Measurements from ENCODE around the gene OR6Q1. TPM values are rescaled to one million over a fixed set of nuclear protein-coding genes. Genes with fewer than 3 reads are reported as not detected.

The OR6Q1 gene
- total and polyA plus RNA-seq, 2 of the 13 experiments (the other 11 are each of a cell fraction or from before 2014, with no cell fraction given) = not detected

GRCh38 chr11:58060939-58061672, 30.4 kb downstream of the OR6Q1 start (continued):
- TF ChIP-seq, protein P1, sequence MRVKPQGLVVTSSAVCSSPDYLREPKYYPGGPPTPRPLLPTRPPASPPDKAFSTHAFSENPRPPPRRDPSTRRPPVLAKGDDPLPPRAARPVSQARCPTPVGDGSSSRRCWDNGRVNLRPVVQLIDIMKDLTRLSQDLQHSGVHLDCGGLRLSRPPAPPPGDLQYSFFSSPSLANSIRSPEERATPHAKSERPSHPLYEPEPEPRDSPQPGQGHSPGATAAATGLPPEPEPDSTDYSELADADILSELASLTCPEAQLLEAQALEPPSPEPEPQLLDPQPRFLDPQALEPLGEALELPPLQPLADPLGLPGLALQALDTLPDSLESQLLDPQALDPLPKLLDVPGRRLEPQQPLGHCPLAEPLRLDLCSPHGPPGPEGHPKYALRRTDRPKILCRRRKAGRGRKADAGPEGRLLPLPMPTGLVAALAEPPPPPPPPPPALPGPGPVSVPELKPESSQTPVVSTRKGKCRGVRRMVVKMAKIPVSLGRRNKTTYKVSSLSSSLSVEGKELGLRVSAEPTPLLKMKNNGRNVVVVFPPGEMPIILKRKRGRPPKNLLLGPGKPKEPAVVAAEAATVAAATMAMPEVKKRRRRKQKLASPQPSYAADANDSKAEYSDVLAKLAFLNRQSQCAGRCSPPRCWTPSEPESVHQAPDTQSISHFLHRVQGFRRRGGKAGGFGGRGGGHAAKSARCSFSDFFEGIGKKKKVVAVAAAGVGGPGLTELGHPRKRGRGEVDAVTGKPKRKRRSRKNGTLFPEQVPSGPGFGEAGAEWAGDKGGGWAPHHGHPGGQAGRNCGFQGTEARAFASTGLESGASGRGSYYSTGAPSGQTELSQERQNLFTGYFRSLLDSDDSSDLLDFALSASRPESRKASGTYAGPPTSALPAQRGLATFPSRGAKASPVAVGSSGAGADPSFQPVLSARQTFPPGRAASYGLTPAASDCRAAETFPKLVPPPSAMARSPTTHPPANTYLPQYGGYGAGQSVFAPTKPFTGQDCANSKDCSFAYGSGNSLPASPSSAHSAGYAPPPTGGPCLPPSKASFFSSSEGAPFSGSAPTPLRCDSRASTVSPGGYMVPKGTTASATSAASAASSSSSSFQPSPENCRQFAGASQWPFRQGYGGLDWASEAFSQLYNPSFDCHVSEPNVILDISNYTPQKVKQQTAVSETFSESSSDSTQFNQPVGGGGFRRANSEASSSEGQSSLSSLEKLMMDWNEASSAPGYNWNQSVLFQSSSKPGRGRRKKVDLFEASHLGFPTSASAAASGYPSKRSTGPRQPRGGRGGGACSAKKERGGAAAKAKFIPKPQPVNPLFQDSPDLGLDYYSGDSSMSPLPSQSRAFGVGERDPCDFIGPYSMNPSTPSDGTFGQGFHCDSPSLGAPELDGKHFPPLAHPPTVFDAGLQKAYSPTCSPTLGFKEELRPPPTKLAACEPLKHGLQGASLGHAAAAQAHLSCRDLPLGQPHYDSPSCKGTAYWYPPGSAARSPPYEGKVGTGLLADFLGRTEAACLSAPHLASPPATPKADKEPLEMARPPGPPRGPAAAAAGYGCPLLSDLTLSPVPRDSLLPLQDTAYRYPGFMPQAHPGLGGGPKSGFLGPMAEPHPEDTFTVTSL (CRISPR knock-in tag; IDR thresholded peaks at IDR 0.05; ENCODE audit: borderline replicate concordance) = peak; percentile 45; the same call in 1 of the 2 replicates
- TF ChIP-seq EP300 (IDR thresholded peaks at IDR 0.05; ENCODE audit: low read depth in 2 of 2, low read length in 2 of 2) (peak in 1 of 2 experiments; percentile 81; a peak in 2 of 4 replicates), EP300 (CRISPR knock-in tag; IDR thresholded peaks at IDR 0.05; ENCODE audit: borderline replicate concordance) (peak; percentile 44; the same call in 1 of the 2 replicates), TCF7L2 (IDR thresholded peaks at IDR 0.05; ENCODE audit: low read depth, low read length) (no peak), HNRNPH1 (optimal IDR thresholded peaks at IDR 0.05; ENCODE audit: low read depth, low read length) (no peak), ZBTB7B (CRISPR knock-in tag; IDR thresholded peaks at IDR 0.05) (no peak), SP2 (CRISPR knock-in tag; IDR thresholded peaks at IDR 0.05) (no peak), GRHL1 (CRISPR knock-in tag; conservative IDR thresholded peaks at IDR 0.05) (no peak), ZNF672 (CRISPR knock-in tag; IDR thresholded peaks at IDR 0.05) (no peak), ZNF496 (CRISPR knock-in tag; IDR thresholded peaks at IDR 0.05; ENCODE audit: insufficient replicate concordance) (no peak), GATAD1 (CRISPR knock-in tag; IDR thresholded peaks at IDR 0.05) (peak; percentile 29; the same call in 1 of the 2 replicates), ZNF777 (CRISPR knock-in tag; IDR thresholded peaks at IDR 0.05) (no peak), NPAS2 (CRISPR knock-in tag; IDR thresholded peaks at IDR 0.05; ENCODE audit: borderline replicate concordance) (no peak), ZNF329 (CRISPR knock-in tag; IDR thresholded peaks at IDR 0.05; ENCODE audit: low read depth) (no peak), RAD51 (IDR thresholded peaks at IDR 0.05; ENCODE audit: borderline replicate concordance) (no peak), ZNF549 (CRISPR knock-in tag; IDR thresholded peaks at IDR 0.05) (no peak), HES4 (CRISPR knock-in tag; IDR thresholded peaks at IDR 0.05; ENCODE audit: borderline replicate concordance) (no peak), ZNF605 (CRISPR knock-in tag; IDR thresholded peaks at IDR 0.05) (no peak), ZNF749 (CRISPR knock-in tag; IDR thresholded peaks at IDR 0.05; ENCODE audit: borderline replicate concordance) (no peak), ZNF644 (CRISPR knock-in tag; IDR thresholded peaks at IDR 0.05; ENCODE audit: low read depth) (peak; percentile 66), CENPX (CRISPR knock-in tag; IDR thresholded peaks at IDR 0.05) (no peak)
- TF ChIP-seq, protein P2, sequence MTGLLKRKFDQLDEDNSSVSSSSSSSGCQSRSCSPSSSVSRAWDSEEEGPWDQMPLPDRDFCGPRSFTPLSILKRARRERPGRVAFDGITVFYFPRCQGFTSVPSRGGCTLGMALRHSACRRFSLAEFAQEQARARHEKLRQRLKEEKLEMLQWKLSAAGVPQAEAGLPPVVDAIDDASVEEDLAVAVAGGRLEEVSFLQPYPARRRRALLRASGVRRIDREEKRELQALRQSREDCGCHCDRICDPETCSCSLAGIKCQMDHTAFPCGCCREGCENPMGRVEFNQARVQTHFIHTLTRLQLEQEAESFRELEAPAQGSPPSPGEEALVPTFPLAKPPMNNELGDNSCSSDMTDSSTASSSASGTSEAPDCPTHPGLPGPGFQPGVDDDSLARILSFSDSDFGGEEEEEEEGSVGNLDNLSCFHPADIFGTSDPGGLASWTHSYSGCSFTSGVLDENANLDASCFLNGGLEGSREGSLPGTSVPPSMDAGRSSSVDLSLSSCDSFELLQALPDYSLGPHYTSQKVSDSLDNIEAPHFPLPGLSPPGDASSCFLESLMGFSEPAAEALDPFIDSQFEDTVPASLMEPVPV (CRISPR knock-in tag; IDR thresholded peaks at IDR 0.05) = no peak
